Parietal lobe (tissue), 2 donors: Measurements from ENCODE around the gene YTHDF2. TPM values are rescaled to one million over a fixed set of nuclear protein-coding genes. Genes with fewer than 3 reads are reported as not detected.

Experiments used
- small RNA-seq: library from RNA; depleted of rRNA; stranded (forward); fragments of <200 nt; gene quantifications from one replicate; pipeline ENCODE3, GENCODE V24; 2014; ENCODE audit warnings: low replicate concordance
- total RNA-seq: library from RNA; depleted of rRNA; stranded (reverse); fragments of >200 nt; gene quantifications from one replicate; pipeline ENCODE4 v1.2.3, GENCODE V29; 2014

YTHDF2 gene
- total RNA-seq = 74.2 TPM

GRCh38 chr1:28736450-28737306 is at the start of gene YTHDF2:
TSS of gene YTHDF2 (plus strand) at chr1:28736940. CDS start at chr1:28737121, 181 bp downstream.

GRCh38 chr1:28811766-28812668 is 75.3 kb downstream of the YTHDF2 start, which contains the start of gene OPRD1:
TSS of gene OPRD1 (plus strand) at chr1:28812170. CDS start at chr1:28812384, 214 bp downstream.

Small RNA genes lying within 50 kb of the gene (small RNA-seq; reads per million reads assigned to genes)
- not detected for gene RF00422

Other genes with a start within 250 kb of the YTHDF2 start
- gene RCC1, start 230.9 kb upstream of the YTHDF2 start, total RNA-seq = 13.8 TPM
- gene TRNAU1AP, start 183.9 kb upstream of the YTHDF2 start, total RNA-seq = 61.0 TPM
- 1.9 TPM for gene RAB42, start 144.7 kb upstream of the YTHDF2 start, total RNA-seq
- gene TAF12, start 93.9 kb upstream of the YTHDF2 start, total RNA-seq = 12.2 TPM
- gene RNU11, start 88.3 kb upstream of the YTHDF2 start, total RNA-seq = under 0.01 TPM
- 15.0 TPM for gene GMEB1, start 68.2 kb upstream of the YTHDF2 start, total RNA-seq
- gene OPRD1, start 75.2 kb downstream of the YTHDF2 start, total RNA-seq = 0.31 TPM
- gene EPB41, start 177.6 kb downstream of the YTHDF2 start, total RNA-seq = 78.3 TPM